ENCODE measurements around the gene CD4. TPM values are rescaled to one million over a fixed set of nuclear protein-coding genes. Genes with fewer than 3 reads are reported as not detected.

Gene CD4
- total RNA-seq, 1 experiment from 2014 or later: not detected

DNA sequence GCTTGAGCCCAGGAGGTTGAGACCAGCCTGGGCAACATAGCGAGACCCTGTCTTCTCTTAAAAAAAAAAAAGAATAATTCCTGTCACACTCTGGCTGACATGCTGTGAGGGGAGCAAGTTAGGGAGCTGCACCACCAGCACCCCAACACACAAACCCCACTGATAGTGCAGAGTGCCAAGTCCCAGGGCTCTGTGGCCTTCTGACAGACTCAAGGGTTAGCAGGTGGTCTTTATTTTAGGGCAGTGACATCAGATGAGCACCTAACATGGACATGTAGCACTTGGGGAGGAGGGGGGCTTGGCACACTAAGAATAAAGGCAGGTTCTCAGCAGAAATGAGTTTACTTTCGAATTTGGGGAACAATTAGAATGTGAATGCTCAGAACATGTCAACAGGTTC is 69.5 kb downstream of the CD4 start:
- Mint-ChIP-seq H3K9me3 (ENCODE audit: unreplicated experiment) (no peaks in the 10 kb centered on the region), H3K27me3 (ENCODE audit: insufficient read depth, unreplicated experiment) (no peaks in the 10 kb centered on the region), H3K4me1 (ENCODE audit: insufficient read depth, unreplicated experiment) (peaks cover 8% of the 10 kb centered on the region), H3K4me3 (ENCODE audit: unreplicated experiment) (no peak overlapping the region), H3K27ac (ENCODE audit: low read depth, unreplicated experiment) (no peak overlapping the region), H3K36me3 (ENCODE audit: insufficient read depth, unreplicated experiment) (peaks cover 80% of the 10 kb centered on the region)
- CTCF ChIA-PET: interaction anchor here (2.7 kb wide), 1 partner anchor 10 kb away, joined by 13 read pairs; no protein-coding TSS in a partner anchor
- POLR2A ChIA-PET: interaction anchor here (0.8 to 1.5 kb wide), 2 partner anchors 8 to 14 kb away, joined by 3 to 4 read pairs; partner anchors contain the start of gene SPSB2
- no peak for DNase-seq (ENCODE audit: unreplicated experiment)
- intact Hi-C loops (cut with micrococcal nuclease): no loop called here
- BruUV-seq (replicated peaks): no TSS peak
- no peak for TF ChIP-seq CTCF (IDR thresholded peaks at IDR 0.05; ENCODE audit: unreplicated experiment)

DNA sequence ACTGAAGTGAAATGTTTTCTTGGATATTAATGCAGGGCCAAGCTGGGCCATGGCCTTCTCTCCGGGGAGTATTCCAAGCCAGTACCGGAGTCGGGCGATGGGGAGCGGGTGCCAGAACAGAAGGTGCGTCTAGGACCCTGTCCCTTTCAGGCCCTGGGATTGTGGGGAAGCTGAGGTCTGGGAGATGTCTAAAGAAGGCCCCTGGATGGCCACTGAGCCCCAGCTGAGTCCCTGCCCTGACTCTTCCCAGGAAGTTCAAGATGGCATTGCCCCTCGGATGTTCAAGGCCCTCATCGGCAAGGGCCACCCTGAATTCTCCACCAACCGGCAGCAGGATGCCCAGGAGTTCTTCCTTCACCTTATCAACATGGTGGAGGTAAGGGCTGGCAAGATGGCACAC is 70.8 kb downstream of the CD4 start:
- no peaks in the 10 kb centered on the region for H3K4me1 Mint-ChIP-seq (ENCODE audit: insufficient read depth, unreplicated experiment)
- H3K36me3 Mint-ChIP-seq (ENCODE audit: insufficient read depth, unreplicated experiment): peaks cover 79% of the 10 kb centered on the region
- no peak overlapping the region for H3K27ac Mint-ChIP-seq (ENCODE audit: low read depth, unreplicated experiment)
- ChIA-PET CTCF (interaction anchor here (1.4 to 2.7 kb wide), 2 partner anchors 9 to 32 kb away, joined by 7 to 13 read pairs; no protein-coding TSS in a partner anchor), POLR2A (interaction anchor here (0.6 to 1.5 kb wide), 2 partner anchors 12 to 171 kb away, joined by 3 read pairs; partner anchors contain the start of genes SPSB2 and ZNF384)
- BruUV-seq (replicated peaks): no TSS peak
- TF ChIP-seq CTCF (IDR thresholded peaks at IDR 0.05; ENCODE audit: unreplicated experiment): no peak
- no peak overlapping the region for H3K4me3 Mint-ChIP-seq (ENCODE audit: unreplicated experiment)
- intact Hi-C loops (cut with micrococcal nuclease): no loop called here
- no peak for DNase-seq (ENCODE audit: unreplicated experiment)
- H3K9me3 Mint-ChIP-seq (ENCODE audit: unreplicated experiment): no peaks in the 10 kb centered on the region
- H3K27me3 Mint-ChIP-seq (ENCODE audit: insufficient read depth, unreplicated experiment): no peaks in the 10 kb centered on the region

GRCh38 chr12:6860942-6861341 is 71.6 kb downstream of the CD4 start:
- intact Hi-C loops (cut with micrococcal nuclease): no loop called here
- H3K4me3 Mint-ChIP-seq (ENCODE audit: unreplicated experiment): no peak overlapping the region
- no peak overlapping the region for H3K27ac Mint-ChIP-seq (ENCODE audit: low read depth, unreplicated experiment)
- TF ChIP-seq CTCF (IDR thresholded peaks at IDR 0.05; ENCODE audit: unreplicated experiment): no peak
- DNase-seq (ENCODE audit: unreplicated experiment): no peak
- no peaks in the 10 kb centered on the region for H3K27me3 Mint-ChIP-seq (ENCODE audit: insufficient read depth, unreplicated experiment)
- no TSS peak for BruUV-seq (replicated peaks)
- ChIA-PET POLR2A (interaction anchor here (0.6 to 1.7 kb wide), 2 partner anchors 9 to 179 kb away, joined by 3 to 12 read pairs; partner anchors contain the start of genes CDCA3 and USP5), CTCF (interaction anchor here (0.7 to 1.4 kb wide), 4 partner anchors 12 to 64 kb away, joined by 4 to 7 read pairs (median 5); partner anchors contain the start of gene SPSB2)
- peaks cover 78% of the 10 kb centered on the region for H3K36me3 Mint-ChIP-seq (ENCODE audit: insufficient read depth, unreplicated experiment)
- H3K9me3 Mint-ChIP-seq (ENCODE audit: unreplicated experiment): no peaks in the 10 kb centered on the region
- H3K4me1 Mint-ChIP-seq (ENCODE audit: insufficient read depth, unreplicated experiment): no peaks in the 10 kb centered on the region

DNA sequence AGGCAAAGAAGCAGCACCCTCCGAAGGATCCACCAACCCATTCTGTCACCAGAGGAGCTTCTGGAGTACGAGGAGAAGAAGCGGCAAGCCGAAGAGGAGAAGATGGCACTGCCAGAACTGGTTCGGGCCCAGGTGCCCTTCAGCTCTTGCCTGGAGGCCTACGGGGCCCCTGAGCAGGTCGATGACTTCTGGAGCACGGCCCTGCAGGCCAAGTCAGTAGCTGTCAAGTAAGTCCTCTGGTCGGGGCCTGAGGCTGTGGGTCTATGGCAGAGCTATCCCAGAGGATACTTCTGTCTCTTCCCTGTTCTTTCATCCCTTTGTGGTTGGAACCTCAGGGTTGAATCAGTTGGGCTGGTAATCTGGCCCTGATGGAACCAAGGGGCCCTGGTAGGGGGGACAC is 72.1 kb downstream of the CD4 start:
- BruUV-seq (replicated peaks): no TSS peak
- CTCF ChIA-PET: interaction anchor here (0.7 to 1.4 kb wide), 5 partner anchors 11 to 126 kb away, joined by 3 to 7 read pairs (median 4); partner anchors contain the start of gene SPSB2
- Mint-ChIP-seq H3K4me1 (ENCODE audit: insufficient read depth, unreplicated experiment) (peaks cover 2% of the 10 kb centered on the region), H3K36me3 (ENCODE audit: insufficient read depth, unreplicated experiment) (peaks cover 74% of the 10 kb centered on the region), H3K4me3 (ENCODE audit: unreplicated experiment) (no peak overlapping the region), H3K27me3 (ENCODE audit: insufficient read depth, unreplicated experiment) (no peaks in the 10 kb centered on the region), H3K27ac (ENCODE audit: low read depth, unreplicated experiment) (no peak overlapping the region), H3K9me3 (ENCODE audit: unreplicated experiment) (no peaks in the 10 kb centered on the region)
- POLR2A ChIA-PET: interaction anchor here (0.6 to 1.7 kb wide), 2 partner anchors 9 to 180 kb away, joined by 3 to 12 read pairs; partner anchors contain the start of genes CDCA3 and USP5
- no peak for TF ChIP-seq CTCF (IDR thresholded peaks at IDR 0.05; ENCODE audit: unreplicated experiment)
- intact Hi-C loops (cut with micrococcal nuclease): no loop called here
- no peak for DNase-seq (ENCODE audit: unreplicated experiment)
